Trophoblast cell (in vitro differentiated cells and primary cell): ENCODE data around the gene ANXA9.
A peak's percentile ranks its signal among the peaks of the same experiment; 100 is the strongest.

Experiments
- DNase-seq, 2 donors: peaks; one replicate each; pipeline ENCODE4 v3.0.0-alpha.2; 2016
- H2AFZ ChIP-seq: 2 replicates; pipeline ENCODE4 v1.6.1; 2013; ENCODE audit warnings: low read length, moderate library complexity, mild to moderate bottlenecking; ENCODE audit not compliant: insufficient read depth, poor library complexity
- H2AK5ac ChIP-seq: 2 replicates; pipeline ENCODE4 v1.6.1; 2013; ENCODE audit warnings: mild to moderate bottlenecking, low read length
- H2BK120ac ChIP-seq: 2 replicates; pipeline ENCODE4 v1.6.1; 2013; ENCODE audit warnings: low read length, mild to moderate bottlenecking, moderate library complexity; ENCODE audit not compliant: insufficient read depth, poor library complexity
- H2BK12ac ChIP-seq: 2 replicates; pipeline ENCODE4 v1.6.1; 2013; ENCODE audit warnings: mild to moderate bottlenecking, low read length, moderate library complexity
- H2BK5ac ChIP-seq: 2 replicates; pipeline ENCODE4 v1.6.1; 2013; ENCODE audit warnings: low read length, low read depth, moderate library complexity, mild to moderate bottlenecking; ENCODE audit not compliant: poor library complexity
- H3K14ac ChIP-seq: 2 replicates; pipeline ENCODE4 v1.6.1; 2013; ENCODE audit warnings: mild to moderate bottlenecking, low read length
- H3K18ac ChIP-seq: 2 replicates; pipeline ENCODE4 v1.6.1; 2013; ENCODE audit warnings: mild to moderate bottlenecking, low read length
- H3K23ac ChIP-seq: 2 replicates; pipeline ENCODE4 v1.6.1; 2013; ENCODE audit warnings: low read length
- H3K27ac ChIP-seq: 2 replicates; pipeline ENCODE4 v1.5.1; 2013; ENCODE audit warnings: low read depth, mild to moderate bottlenecking, inconsistent platforms, low read length, moderate library complexity
- H3K27me3 ChIP-seq: 2 replicates; pipeline ENCODE4 v1.6.1; 2013; ENCODE audit warnings: inconsistent platforms, mild to moderate bottlenecking, low read length, moderate library complexity; ENCODE audit not compliant: insufficient read depth
- H3K36me3 ChIP-seq, 2 experiments: 1 replicate in 1 of 2; 2 replicates in 1 of 2; pipeline ENCODE4 v1.6.1; 2013; ENCODE audit warnings: low read length in 2 of 2, mild to moderate bottlenecking in 2 of 2, moderate library complexity in 1 of 2; ENCODE audit not compliant: insufficient read depth in 2 of 2, control insufficient read depth in 1 of 2
- H3K4ac ChIP-seq: 2 replicates; pipeline ENCODE4 v1.6.1; 2013; ENCODE audit warnings: low read depth, mild to moderate bottlenecking, low read length, moderate library complexity
- H3K4me1 ChIP-seq, 2 experiments: 1 replicate in 1 of 2; 2 replicates in 1 of 2; pipeline ENCODE4 v1.6.1; 2013; ENCODE audit warnings: low read length in 2 of 2, mild to moderate bottlenecking in 2 of 2, moderate library complexity in 1 of 2; ENCODE audit not compliant: insufficient read depth in 2 of 2, control insufficient read depth in 1 of 2
- H3K4me2 ChIP-seq: 2 replicates; pipeline ENCODE4 v1.6.1; 2013; ENCODE audit warnings: inconsistent platforms, mild to moderate bottlenecking, low read length, moderate library complexity
- H3K4me3 ChIP-seq: 2 replicates; pipeline ENCODE4 v1.5.1; 2013; ENCODE audit warnings: mild to moderate bottlenecking, low read depth, low read length, inconsistent platforms
- H3K79me1 ChIP-seq: one replicate; pipeline ENCODE4 v1.6.1; 2013; ENCODE audit warnings: low read length
- H3K79me2 ChIP-seq: 2 replicates; pipeline ENCODE4 v1.6.1; 2013; ENCODE audit warnings: low read length, mild to moderate bottlenecking; ENCODE audit not compliant: control insufficient read depth, insufficient read depth, poor library complexity
- H3K9ac ChIP-seq: 2 replicates; pipeline ENCODE4 v1.6.1; 2013; ENCODE audit warnings: mild to moderate bottlenecking, low read length
- H3K9me3 ChIP-seq: 2 replicates; pipeline ENCODE4 v1.6.1; 2013; ENCODE audit warnings: low read depth, mild to moderate bottlenecking, control low read depth, inconsistent platforms, low read length; ENCODE audit not compliant: insufficient read depth
- H4K12ac ChIP-seq: 2 replicates; pipeline ENCODE4 v1.6.1; 2013; ENCODE audit warnings: low read depth, mild to moderate bottlenecking, low read length, moderate library complexity
- H4K8ac ChIP-seq: 2 replicates; pipeline ENCODE4 v1.6.1; 2013; ENCODE audit warnings: low read depth, mild to moderate bottlenecking, low read length, moderate library complexity
- H4K91ac ChIP-seq: one replicate; pipeline ENCODE4 v1.6.1; 2013; ENCODE audit warnings: low read depth, mild to moderate bottlenecking, low read length, moderate library complexity
- WGBS: extraction: QIAGEN DNeasy Blood & Tissue Kit; methylation state at CpG from one replicate; pipeline ENCODE4 v1.1.7; 2013; ENCODE audit warnings: missing lambda C conversion rate; ENCODE audit not compliant: insufficient read length, insufficient coverage; ENCODE audit errors: extremely low coverage; 5-methylcytosine and 5-hydroxymethylcytosine counted together

ANXA9 gene

GRCh38 chr1:150972417-150972940 lies 9.6 kb upstream of the ANXA9 start:
- H2AK5ac ChIP-seq, result no peak overlapping the region
- no peak overlapping the region for H3K18ac ChIP-seq
- no peak overlapping the region for H3K4me3 ChIP-seq
- no CpG with 5 or more reads among the region's 4 CpGs for WGBS
- H2AFZ ChIP-seq, result no peak overlapping the region
- H3K4me2 ChIP-seq, result peak overlapping the region; percentile 30
- H3K79me2 ChIP-seq, result peaks cover 18% of the 10 kb centered on the region
- no peak overlapping the region for H4K12ac ChIP-seq
- no peaks in the 10 kb centered on the region for H3K9me3 ChIP-seq
- no peak overlapping the region for H3K14ac ChIP-seq
- no peak overlapping the region for H4K8ac ChIP-seq
- H2BK5ac ChIP-seq, result no peak overlapping the region
- H3K4ac ChIP-seq, result peak overlapping the region; percentile 90
- H3K36me3 ChIP-seq, result peaks cover 14 to 15% of the 10 kb centered on the region in 2 experiments
- peaks cover 33 to 35% of the 10 kb centered on the region in 2 experiments for H3K4me1 ChIP-seq
- no peak overlapping the region for H2BK120ac ChIP-seq
- no peak overlapping the region for H3K9ac ChIP-seq
- H3K27me3 ChIP-seq, result no peaks in the 10 kb centered on the region
- no peak overlapping the region for H3K27ac ChIP-seq
- no peak overlapping the region for H2BK12ac ChIP-seq
- no peak overlapping the region for H3K23ac ChIP-seq
- no peak overlapping the region for H4K91ac ChIP-seq
- peaks cover 10% of the 10 kb centered on the region for H3K79me1 ChIP-seq
- DNase-seq, result no peak

DNA sequence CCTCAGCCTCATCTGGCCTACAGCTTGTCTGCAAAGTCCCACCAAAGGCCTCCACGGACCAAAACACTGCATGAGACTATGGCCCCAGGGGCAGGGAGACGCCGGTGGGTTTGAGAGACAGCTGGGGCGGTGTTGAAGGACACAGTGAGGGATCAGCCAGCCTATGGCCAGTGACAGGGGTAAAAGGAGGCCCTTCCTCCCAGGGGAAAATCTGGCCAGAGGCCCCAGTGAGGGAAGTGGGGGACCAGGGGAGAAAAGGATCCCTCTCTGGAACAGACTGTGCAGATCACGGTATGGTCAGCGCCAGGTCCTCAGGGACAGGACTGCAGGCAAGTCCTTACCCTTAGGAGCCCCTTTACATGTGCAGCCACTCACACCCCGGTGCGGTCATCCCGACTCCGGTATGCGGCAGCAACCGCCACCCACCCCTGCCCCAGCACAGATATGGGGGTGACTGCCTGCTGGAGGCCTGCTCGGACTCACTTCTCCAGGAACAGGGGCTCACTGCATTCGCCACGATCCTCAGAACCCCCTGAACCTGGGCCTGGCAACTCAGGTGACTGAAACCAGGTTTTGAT lies 8.7 kb upstream of the ANXA9 start:
- Histone ChIP-seq H2AFZ (no peak overlapping the region), H2AK5ac (peak overlapping the region; percentile 45), H3K27me3 (no peaks in the 10 kb centered on the region), H3K14ac (peak overlapping the region; percentile 34), H3K4ac (peak overlapping the region; percentile 90), H3K27ac (no peak overlapping the region), H3K4me1 (peaks cover 34 to 35% of the 10 kb centered on the region in 2 experiments), H3K79me2 (peaks cover 18% of the 10 kb centered on the region), H2BK120ac (no peak overlapping the region), H2BK12ac (no peak overlapping the region), H3K18ac (peak overlapping the region; percentile 35), H3K79me1 (peaks cover 10% of the 10 kb centered on the region), H2BK5ac (no peak overlapping the region), H3K4me2 (peak overlapping the region; percentile 92), H4K91ac (no peak overlapping the region), H3K4me3 (peak overlapping the region; percentile 88), H3K9me3 (no peaks in the 10 kb centered on the region), H4K8ac (peak overlapping the region; percentile 25), H3K36me3 (peaks cover 6% of the 10 kb centered on the region in 2 experiments), H3K23ac (no peak overlapping the region), H3K9ac (peak overlapping the region; percentile 94), H4K12ac (peak overlapping the region; percentile 19)
- WGBS, result no CpG with 5 or more reads among the region's 15 CpGs
- DNase-seq, result no peak

- no CpG with 5 or more reads among the region's 67 CpGs for WGBS
- peak overlapping the region; percentile 42 for H2AFZ ChIP-seq
These were observed 8.1 kb upstream of the ANXA9 start for GRCh38 chr1:150973836-150974579.

DNA sequence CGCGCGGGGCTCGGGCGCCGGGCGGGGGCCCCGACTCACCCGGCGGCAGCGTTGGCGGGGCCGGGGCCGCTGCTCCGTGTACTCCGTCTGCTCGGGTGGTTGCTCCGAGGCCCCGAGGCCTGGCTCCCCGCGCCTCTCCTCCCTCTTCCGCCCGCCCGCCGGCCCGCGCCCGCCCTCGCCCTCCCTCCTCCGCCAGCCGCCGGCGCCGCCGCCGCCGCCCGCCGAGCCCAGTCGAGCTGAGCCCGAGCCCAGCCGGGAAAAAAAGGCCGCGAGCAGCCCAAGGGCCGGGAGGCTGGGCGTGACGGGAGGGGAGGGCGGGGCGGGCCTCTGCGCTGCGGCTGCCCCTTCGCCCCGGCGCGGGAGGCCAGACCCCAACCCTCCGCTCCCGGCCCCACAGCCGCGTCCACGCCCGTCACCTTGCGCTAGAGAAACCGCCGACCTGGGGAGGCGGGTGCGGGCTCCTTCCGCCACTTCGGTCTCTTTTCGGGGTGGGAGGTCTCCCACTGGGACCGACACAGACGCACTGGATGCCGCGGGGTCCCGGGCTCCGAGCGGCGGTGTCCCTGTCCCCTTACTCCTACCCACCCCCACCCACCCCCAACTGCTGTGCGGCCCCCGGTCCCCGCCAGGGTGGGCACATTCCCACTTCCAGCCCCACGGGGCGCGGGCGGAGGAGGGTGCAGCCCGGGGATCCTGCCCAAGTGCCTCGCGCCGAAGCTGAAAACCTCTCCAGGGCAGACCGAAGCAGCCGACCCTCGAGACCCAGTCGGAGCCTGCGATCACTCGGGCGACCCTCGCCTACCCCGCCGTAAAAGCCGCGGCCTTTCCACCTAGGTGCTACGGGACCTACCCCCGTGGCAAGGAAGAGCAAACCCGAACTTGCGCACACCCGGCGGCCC lies 7.3 kb upstream of the ANXA9 start, which contains the start of gene CERS2:
Gene CERS2, minus strand, starts transcription at position 256 of the 899 bp plus-strand sequence. CDS start 5,745 bp downstream, outside the sequence.
- no CpG with 5 or more reads among the region's 106 CpGs for WGBS
- Histone ChIP-seq H4K8ac (peak within 1 kb of the TSS; percentile 88), H2AK5ac (peak within 1 kb of the TSS; percentile 45), H3K36me3 (no peaks in the 10 kb centered on the region), H4K91ac (peak within 1 kb of the TSS; percentile 86), H3K9me3 (no peaks in the 10 kb centered on the region), H4K12ac (peak within 1 kb of the TSS; percentile 65), H3K4me1 (peaks cover 34 to 35% of the 10 kb centered on the region in 2 experiments), H3K18ac (peak within 1 kb of the TSS; percentile 91), H3K27me3 (no peaks in the 10 kb centered on the region), H3K4ac (peak within 1 kb of the TSS; percentile 90), H2BK12ac (no peak within 1 kb of the TSS), H3K23ac (no peak within 1 kb of the TSS), H2BK5ac (peak within 1 kb of the TSS; percentile 57), H3K9ac (peak within 1 kb of the TSS; percentile 94), H3K79me1 (peaks cover 10% of the 10 kb centered on the region), H2BK120ac (peak within 1 kb of the TSS; percentile 73), H3K4me3 (peak within 1 kb of the TSS; percentile 88), H3K4me2 (peak within 1 kb of the TSS; percentile 92), H3K79me2 (peaks cover 18% of the 10 kb centered on the region), H3K14ac (peak within 1 kb of the TSS; percentile 79), H3K27ac (peak within 1 kb of the TSS; percentile 59), H2AFZ (peak within 1 kb of the TSS; percentile 42)
- peak; percentile 73 to 88 for DNase-seq

More at GRCh38 chr1:150973836-150974579, 8.1 kb upstream of the ANXA9 start:
- Histone ChIP-seq H3K14ac (peak overlapping the region; percentile 34), H4K91ac (peak overlapping the region; percentile 82), H3K4me3 (peak overlapping the region; percentile 88), H3K9ac (peak overlapping the region; percentile 94), H3K79me2 (peaks cover 18% of the 10 kb centered on the region), H2BK120ac (peak overlapping the region; percentile 69), H3K36me3 (no peaks in the 10 kb centered on the region), H3K23ac (no peak overlapping the region), H3K4me1 (peaks cover 34 to 35% of the 10 kb centered on the region in 2 experiments), H4K8ac (peak overlapping the region; percentile 68), H3K18ac (peak overlapping the region; percentile 60), H3K4me2 (peak overlapping the region; percentile 92), H2BK5ac (peak overlapping the region; percentile 57), H3K4ac (peak overlapping the region; percentile 90), H3K27ac (peak overlapping the region; percentile 59), H2BK12ac (no peak overlapping the region), H3K9me3 (no peaks in the 10 kb centered on the region), H2AK5ac (peak overlapping the region; percentile 45), H3K27me3 (no peaks in the 10 kb centered on the region), H3K79me1 (peaks cover 10% of the 10 kb centered on the region), H4K12ac (peak overlapping the region; percentile 65)
- peak; percentile 29 to 58 for DNase-seq
